Daoy (cell line): ENCODE measurements around the gene FBXO44. TPM values are rescaled to one million over a fixed set of nuclear protein-coding genes. Genes with fewer than 3 reads are reported as not detected.

ENCODE experiments used
- DNase-seq: peaks from one replicate; pipeline ENCODE4 v3.0.0-alpha.2; 2015; ENCODE audit warnings: low read depth
- total RNA-seq: library from RNA; depleted of rRNA; stranded (reverse); fragments of >200 nt; shearing (Covaris generic); gene quantifications from 2 replicates; pipeline ENCODE4 v1.2.3, GENCODE V29; 2014

FBXO44 gene
- total RNA-seq, 1 experiment from 2014 or later = 6.3 TPM

- no peak for DNase-seq
These were observed 3.9 kb downstream of the FBXO44 start for GRCh38 chr1:11658542-11658941.

- DNase-seq = no peak
These were observed 5.1 kb downstream of the FBXO44 start for GRCh38 chr1:11659748-11660147.

GRCh38 chr1:11661103-11661502, 6.4 kb downstream of the FBXO44 start:
- DNase-seq = no peak

GRCh38 chr1:11664336-11665065, 9.8 kb downstream of the FBXO44 start:
- peak; percentile 25 for DNase-seq

- no peak for DNase-seq
These were observed 13.8 kb downstream of the FBXO44 start for GRCh38 chr1:11668516-11668915.

GRCh38 chr1:11670747-11671146, 16.1 kb downstream of the FBXO44 start:
- no peak for DNase-seq

GRCh38 chr1:11671205-11671543, 16.5 kb downstream of the FBXO44 start:
- no peak for DNase-seq

- DNase-seq = no peak
These were observed 17.0 kb downstream of the FBXO44 start for GRCh38 chr1:11671544-11672286.

GRCh38 chr1:11673089-11673769, 18.6 kb downstream of the FBXO44 start:
- DNase-seq = no peak

GRCh38 chr1:11674488-11674887, 19.8 kb downstream of the FBXO44 start:
- no peak for DNase-seq

- no peak for DNase-seq
These were observed 20.6 kb downstream of the FBXO44 start for GRCh38 chr1:11675325-11675724.

GRCh38 chr1:11676386-11677103, 21.9 kb downstream of the FBXO44 start:
- DNase-seq = no peak

- no peak for DNase-seq
These were observed 23.8 kb downstream of the FBXO44 start for GRCh38 chr1:11678442-11678841.

- DNase-seq = no peak
These were observed 25.8 kb downstream of the FBXO44 start for GRCh38 chr1:11680270-11681070.

GRCh38 chr1:11681071-11681771, 26.5 kb downstream of the FBXO44 start, which contains the start of gene MAD2L2:
Gene MAD2L2, minus strand, starts transcription at chr1:11681148. Its CDS starts 547 bp downstream, at chr1:11680601.
- peak; percentile 92 for DNase-seq

GRCh38 chr1:11682287-11682771, 27.7 kb downstream of the FBXO44 start:
- no peak for DNase-seq

GRCh38 chr1:11682799-11683198, 28.1 kb downstream of the FBXO44 start:
- DNase-seq = no peak

GRCh38 chr1:11684070-11684469, 29.4 kb downstream of the FBXO44 start:
- no peak for DNase-seq

GRCh38 chr1:11685210-11685752, 30.6 kb downstream of the FBXO44 start:
- DNase-seq = no peak

GRCh38 chr1:11688506-11688905, 33.8 kb downstream of the FBXO44 start:
- DNase-seq = no peak
